Subcutaneous abdominal adipose tissue (tissue), 5 donors: ENCODE results near the gene HECW1.
"Not testable (repeated sequence)": the region's sequence is repeated elsewhere in the genome, so short reads cannot be mapped to it uniquely, and the experiment has no call there.

Experiments used
- H3K27ac ChIP-seq: one replicate; pipeline ENCODE4 v1.7.0; 2013; ENCODE audit warnings: low read depth, mild to moderate bottlenecking, inconsistent platforms, low read length, moderate library complexity
- H3K27me3 ChIP-seq, 5 donors: one replicate each; pipeline ENCODE4 v1.7.0; 2013; ENCODE audit warnings: low read length in 5 of 5, inconsistent platforms in 1 of 5; ENCODE audit not compliant: control insufficient read depth in 5 of 5, insufficient read depth in 4 of 5
- H3K36me3 ChIP-seq, 5 donors: one replicate each; pipeline ENCODE4 v1.7.0; 2013; ENCODE audit warnings: low read length in 5 of 5; ENCODE audit not compliant: control insufficient read depth in 5 of 5, insufficient read depth in 5 of 5
- H3K4me1 ChIP-seq, 5 donors: one replicate each; pipeline ENCODE4 v1.7.0; 2013; ENCODE audit warnings: low read length in 5 of 5, mild to moderate bottlenecking in 3 of 5, moderate library complexity in 1 of 5; ENCODE audit not compliant: control insufficient read depth in 5 of 5, insufficient read depth in 5 of 5
- H3K4me3 ChIP-seq, 5 donors: one replicate each; pipeline ENCODE4 v1.7.0; 2013; ENCODE audit warnings: low read length in 5 of 5, low read depth in 1 of 5
- H3K9ac ChIP-seq, 5 donors: one replicate each; pipeline ENCODE4 v1.7.0; 2013; ENCODE audit warnings: low read length in 5 of 5, mild to moderate bottlenecking in 4 of 5, moderate library complexity in 3 of 5
- H3K9me3 ChIP-seq, 5 donors: one replicate each; pipeline ENCODE4 v1.7.0; 2013; ENCODE audit warnings: low read length in 5 of 5; ENCODE audit not compliant: control insufficient read depth in 5 of 5
- donor health status: healthy.
- donor health status: healthy.
- donor health status: healthy.
- donor health status: healthy.
- donor health status: healthy.

The HECW1 gene

GRCh38 chr7:43112459-43112940 is at the start of gene HECW1:
Gene HECW1, plus strand, starts transcription at chr7:43112647. Its CDS starts 131,259 bp downstream, at chr7:43243906.
- Histone ChIP-seq H3K36me3 (no peaks in the 10 kb centered on the region), H3K4me1 (peaks cover 0 to 21% (median 15%) of the 10 kb centered on the region in 5 donors), H3K27ac (no peak within 1 kb of the TSS), H3K27me3 (peaks cover 21 to 48% (median 33%) of the 10 kb centered on the region in 5 donors), H3K9me3 (no peaks in the 10 kb centered on the region), H3K4me3 (peak within 1 kb of the TSS in 2 of 5 donors; percentile 45 to 50), H3K9ac (no peak within 1 kb of the TSS)

GRCh38 chr7:43071604-43072003 is 40.8 kb upstream of the HECW1 start:
- no peaks in the 10 kb centered on the region for H3K4me1 ChIP-seq
- no peaks in the 10 kb centered on the region for H3K9me3 ChIP-seq
- H3K4me3 ChIP-seq: no peak overlapping the region
- no peak overlapping the region for H3K27ac ChIP-seq
- peaks cover 0 to 6% (median 0%) of the 10 kb centered on the region in 5 donors for H3K27me3 ChIP-seq
- no peaks in the 10 kb centered on the region for H3K36me3 ChIP-seq
- no peak overlapping the region for H3K9ac ChIP-seq

- no peaks in the 10 kb centered on the region for H3K9me3 ChIP-seq
- no peaks in the 10 kb centered on the region for H3K4me1 ChIP-seq
- peaks cover 0 to 6% (median 0%) of the 10 kb centered on the region in 5 donors for H3K27me3 ChIP-seq
- H3K36me3 ChIP-seq: no peaks in the 10 kb centered on the region
- H3K9ac ChIP-seq: no peak overlapping the region
- H3K4me3 ChIP-seq: no peak overlapping the region
- H3K27ac ChIP-seq: no peak overlapping the region
These were observed 39.9 kb upstream of the HECW1 start for GRCh38 chr7:43072530-43072929.

GRCh38 chr7:43073811-43074210 is 38.6 kb upstream of the HECW1 start:
- not testable (repeated sequence) for H3K27me3 ChIP-seq, H3K9me3 ChIP-seq, H3K27ac ChIP-seq, H3K36me3 ChIP-seq, H3K9ac ChIP-seq, H3K4me1 ChIP-seq, H3K4me3 ChIP-seq

GRCh38 chr7:43076189-43076605 is 36.2 kb upstream of the HECW1 start:
- Histone ChIP-seq H3K36me3 (no peaks in the 10 kb centered on the region), H3K27ac (no peak overlapping the region), H3K4me3 (no peak overlapping the region), H3K9me3 (no peaks in the 10 kb centered on the region), H3K27me3 (peaks cover 0 to 10% (median 4%) of the 10 kb centered on the region in 5 donors), H3K4me1 (no peaks in the 10 kb centered on the region), H3K9ac (no peak overlapping the region)

GRCh38 chr7:43076606-43077005 is 35.8 kb upstream of the HECW1 start:
- no peaks in the 10 kb centered on the region for H3K36me3 ChIP-seq
- H3K9me3 ChIP-seq: no peaks in the 10 kb centered on the region
- no peaks in the 10 kb centered on the region for H3K4me1 ChIP-seq
- no peak overlapping the region for H3K9ac ChIP-seq
- no peak overlapping the region for H3K4me3 ChIP-seq
- H3K27me3 ChIP-seq: peaks cover 0 to 8% (median 4%) of the 10 kb centered on the region in 5 donors
- no peak overlapping the region for H3K27ac ChIP-seq

- Histone ChIP-seq H3K27me3 (peaks cover 0 to 5% (median 4%) of the 10 kb centered on the region in 5 donors), H3K9ac (no peak overlapping the region), H3K4me3 (no peak overlapping the region), H3K4me1 (no peaks in the 10 kb centered on the region), H3K9me3 (no peaks in the 10 kb centered on the region), H3K27ac (no peak overlapping the region), H3K36me3 (no peaks in the 10 kb centered on the region)
These were observed 35.2 kb upstream of the HECW1 start for GRCh38 chr7:43077285-43077684.

- no peak overlapping the region for H3K4me3 ChIP-seq
- H3K36me3 ChIP-seq: no peaks in the 10 kb centered on the region
- H3K27me3 ChIP-seq: peaks cover 0 to 5% (median 4%) of the 10 kb centered on the region in 5 donors
- no peak overlapping the region for H3K27ac ChIP-seq
- H3K9ac ChIP-seq: no peak overlapping the region
- no peaks in the 10 kb centered on the region for H3K4me1 ChIP-seq
- no peaks in the 10 kb centered on the region for H3K9me3 ChIP-seq
These were observed 34.6 kb upstream of the HECW1 start for GRCh38 chr7:43077732-43078391.

GRCh38 chr7:43078794-43079193 is 33.7 kb upstream of the HECW1 start:
- Histone ChIP-seq H3K27me3 (peaks cover 0 to 7% (median 4%) of the 10 kb centered on the region in 5 donors), H3K27ac (no peak overlapping the region), H3K4me3 (no peak overlapping the region), H3K36me3 (no peaks in the 10 kb centered on the region), H3K4me1 (no peaks in the 10 kb centered on the region), H3K9me3 (no peaks in the 10 kb centered on the region), H3K9ac (no peak overlapping the region)

GRCh38 chr7:43081603-43082002 is 30.8 kb upstream of the HECW1 start:
- Histone ChIP-seq H3K27me3 (peaks cover 0 to 11% (median 4%) of the 10 kb centered on the region in 5 donors), H3K9ac (no peak overlapping the region), H3K27ac (no peak overlapping the region), H3K36me3 (no peaks in the 10 kb centered on the region), H3K9me3 (no peaks in the 10 kb centered on the region), H3K4me3 (no peak overlapping the region), H3K4me1 (no peaks in the 10 kb centered on the region)
